ENCODE measurements around the gene ABHD1. TPM values are rescaled to one million over a fixed set of nuclear protein-coding genes. Genes with fewer than 3 reads are reported as not detected.
"Not testable (repeated sequence)": the region's sequence is repeated elsewhere in the genome, so short reads cannot be mapped to it uniquely, and the experiment has no call there.

ABHD1 gene
- total RNA-seq, 1 donor from 2014 or later = 0.78 TPM

GRCh38 chr2:27164960-27165763 lies 41.5 kb downstream of the ABHD1 start:
- no peak for DNase-seq (ENCODE audit: low spot score)

GRCh38 chr2:27170581-27171337 lies 47.1 kb downstream of the ABHD1 start:
- no peak for DNase-seq (ENCODE audit: low spot score)

GRCh38 chr2:27171351-27171848 lies 47.8 kb downstream of the ABHD1 start:
- no peak for DNase-seq (ENCODE audit: low spot score)

- DNase-seq (ENCODE audit: low spot score) = no peak
Observed at GRCh38 chr2:27174638-27175037, 51.0 kb downstream of the ABHD1 start.

GRCh38 chr2:27175330-27175729 lies 51.7 kb downstream of the ABHD1 start:
- DNase-seq (ENCODE audit: low spot score) = no peak

GRCh38 chr2:27175781-27176180 lies 52.2 kb downstream of the ABHD1 start:
- not testable (repeated sequence) for DNase-seq (ENCODE audit: low spot score)

GRCh38 chr2:27177441-27178351 lies 54.1 kb downstream of the ABHD1 start:
- no peak for DNase-seq (ENCODE audit: low spot score)

- no peak for DNase-seq (ENCODE audit: low spot score)
Observed at GRCh38 chr2:27178469-27178868, 54.9 kb downstream of the ABHD1 start.

GRCh38 chr2:27179344-27180000 lies 55.9 kb downstream of the ABHD1 start:
- DNase-seq (ENCODE audit: low spot score) = no peak

Other genes with a start within 250 kb of the ABHD1 start
- 29.4 TPM for gene MAPRE3, start 153.2 kb upstream of the ABHD1 start, total RNA-seq
- 89.6 TPM for gene TMEM214, start 90.8 kb upstream of the ABHD1 start, total RNA-seq
- gene AGBL5, start 72.1 kb upstream of the ABHD1 start, total RNA-seq = 22.0 TPM
- 398 TPM for gene OST4, start 52.2 kb upstream of the ABHD1 start, total RNA-seq
- 65.8 TPM for gene EMILIN1, start 45.2 kb upstream of the ABHD1 start, total RNA-seq
- gene KHK, start 37.0 kb upstream of the ABHD1 start, total RNA-seq = 2.6 TPM
- 1.9 TPM for gene CGREF1, start 4.7 kb upstream of the ABHD1 start, total RNA-seq
- 45.6 TPM for gene PREB, start 10.8 kb downstream of the ABHD1 start, total RNA-seq
- not detected for gene PRR30, start 15.6 kb downstream of the ABHD1 start, total RNA-seq
- 0.42 TPM for gene TCF23, start 25.2 kb downstream of the ABHD1 start, total RNA-seq
- 131 TPM for gene ATRAID, start 88.2 kb downstream of the ABHD1 start, total RNA-seq
- gene SLC5A6, start 88.5 kb downstream of the ABHD1 start, total RNA-seq = 42.1 TPM
- gene CAD, start 93.6 kb downstream of the ABHD1 start, total RNA-seq = 63.6 TPM
- not detected for gene SLC30A3, start 139.2 kb downstream of the ABHD1 start, total RNA-seq
- not detected for gene DNAJC5G, start 151.6 kb downstream of the ABHD1 start, total RNA-seq
- 0.18 TPM for gene TRIM54, start 158.6 kb downstream of the ABHD1 start, total RNA-seq
- gene UCN, start 184.6 kb downstream of the ABHD1 start, total RNA-seq = 0.68 TPM
- 77.1 TPM for gene MPV17, start 199.3 kb downstream of the ABHD1 start, total RNA-seq
- gene GTF3C2, start 232.9 kb downstream of the ABHD1 start, total RNA-seq = 109 TPM
- 37.8 TPM for gene EIF2B4, start 246.5 kb downstream of the ABHD1 start, total RNA-seq
- 102 TPM for gene SNX17, start 246.8 kb downstream of the ABHD1 start, total RNA-seq

Measured in ureter (tissue), 1 donor.